PC-9 (cell line): ENCODE measurements around the gene PRDM2. TPM values are rescaled to one million over a fixed set of nuclear protein-coding genes. Genes with fewer than 3 reads are reported as not detected.

Experiments used
- BruUV-seq: library from RNA; stranded (reverse); fragments of 400-500 nt; replicated peaks from 2 replicates; lab custom pipeline; 2021; lab: Mats Ljungman, UMichigan
- CTCF ChIA-PET: fragments of 300-600 bp; sonication (Branson Sonifier 250); formaldehyde crosslinking; loops from one replicate; lab custom pipeline; 2022; ENCODE audit warnings: antibody characterized with exemption; lab: Charles Lee
- POLR2A ChIA-PET: fragments of 300-600 bp; sonication (Branson Sonifier 250); formaldehyde crosslinking; loops from one replicate; lab custom pipeline; 2022; ENCODE audit warnings: antibody characterized with exemption; ENCODE audit not compliant: unreplicated experiment; lab: Charles Lee
- DNase-seq, 2 experiments: peaks; one replicate each; pipeline versions ENCODE4 v3.0.0 to v3.0.0-alpha.2; 2015 to 2022; ENCODE audit warnings: mixed read lengths in 1 of 2
- H2AFZ ChIP-seq: fragments of 200-600 bp; sonication (generic); 2 replicates; pipeline ENCODE4 v1.8.1; 2017; ENCODE audit warnings: antibody characterized with exemption
- H3F3A ChIP-seq: fragments of 200-600 bp; sonication (generic); 2 replicates; pipeline ENCODE4 v1.8.1; 2017; ENCODE audit warnings: antibody characterized with exemption, mild to moderate bottlenecking, low read depth; ENCODE audit not compliant: insufficient read depth
- H3K27ac ChIP-seq: fragments of 200-600 bp; sonication (generic); 2 replicates; pipeline ENCODE4 v1.6.1; 2016; ENCODE audit warnings: mixed run types
- H3K27me3 ChIP-seq: fragments of 200-600 bp; sonication (generic); 2 replicates; pipeline ENCODE4 v1.6.1; 2016; ENCODE audit warnings: low read depth, mixed run types; ENCODE audit not compliant: insufficient read depth
- H3K36me3 ChIP-seq: fragments of 200-600 bp; sonication (generic); 2 replicates; pipeline ENCODE4 v1.6.1; 2016; ENCODE audit warnings: low read depth, mixed run types
- H3K4me1 ChIP-seq: fragments of 200-600 bp; sonication (generic); replicated peaks from 2 replicates; pipeline ENCODE4 v1.6.1; 2016; ENCODE audit warnings: mixed run types; ENCODE audit not compliant: insufficient read depth
- H3K4me2 ChIP-seq: fragments of 200-600 bp; sonication (generic); 2 replicates; pipeline ENCODE4 v1.6.1; 2017; ENCODE audit warnings: mixed run types
- H3K4me3 ChIP-seq: fragments of 200-600 bp; sonication (generic); 2 replicates; pipeline ENCODE4 v1.6.1; 2016; ENCODE audit warnings: mixed run types
- H3K79me2 ChIP-seq: fragments of 200-600 bp; sonication (generic); 2 replicates; pipeline ENCODE4 v1.6.1; 2017; ENCODE audit warnings: low read depth, mixed run types
- H3K9me2 ChIP-seq: fragments of 200-600 bp; sonication (generic); 2 replicates; pipeline ENCODE4 v1.8.1; 2017; ENCODE audit warnings: mild to moderate bottlenecking; ENCODE audit not compliant: insufficient read depth
- H3K9me3 ChIP-seq: fragments of 200-600 bp; sonication (generic); 2 replicates; pipeline ENCODE4 v1.8.1; 2016; ENCODE audit warnings: low read depth; ENCODE audit not compliant: insufficient read depth
- H4K20me1 ChIP-seq: fragments of 200-600 bp; sonication (generic); 2 replicates; pipeline ENCODE4 v1.8.1; 2017; ENCODE audit not compliant: insufficient read depth
- CTCF ChIP-seq: fragments of 200-600 bp; sonication (generic); conservative IDR thresholded peaks from 2 replicates; pipeline ENCODE4 v1.6.1; 2017; ENCODE audit warnings: mixed run types, antibody characterized with exemption, mild to moderate bottlenecking, moderate library complexity
- EZH2 ChIP-seq: fragments of 200-600 bp; sonication (generic); IDR thresholded peaks from 2 replicates; pipeline ENCODE4 v1.8.0; 2017; ENCODE audit warnings: antibody characterized with exemption, low read depth
- intact Hi-C: fragments of 100-400 bp; cut with micrococcal nuclease; formaldehyde crosslinking; loops from one replicate; pipeline ENCODE4 v1.10.0; 2022; ENCODE audit not compliant: unreplicated experiment
- total RNA-seq: library from RNA; stranded (reverse); gene quantifications from 2 replicates; pipeline ENCODE4 v1.2.3, GENCODE V29; 2021

PRDM2 gene
- total RNA-seq, 1 experiment from 2014 or later: 32.1 TPM

DNA sequence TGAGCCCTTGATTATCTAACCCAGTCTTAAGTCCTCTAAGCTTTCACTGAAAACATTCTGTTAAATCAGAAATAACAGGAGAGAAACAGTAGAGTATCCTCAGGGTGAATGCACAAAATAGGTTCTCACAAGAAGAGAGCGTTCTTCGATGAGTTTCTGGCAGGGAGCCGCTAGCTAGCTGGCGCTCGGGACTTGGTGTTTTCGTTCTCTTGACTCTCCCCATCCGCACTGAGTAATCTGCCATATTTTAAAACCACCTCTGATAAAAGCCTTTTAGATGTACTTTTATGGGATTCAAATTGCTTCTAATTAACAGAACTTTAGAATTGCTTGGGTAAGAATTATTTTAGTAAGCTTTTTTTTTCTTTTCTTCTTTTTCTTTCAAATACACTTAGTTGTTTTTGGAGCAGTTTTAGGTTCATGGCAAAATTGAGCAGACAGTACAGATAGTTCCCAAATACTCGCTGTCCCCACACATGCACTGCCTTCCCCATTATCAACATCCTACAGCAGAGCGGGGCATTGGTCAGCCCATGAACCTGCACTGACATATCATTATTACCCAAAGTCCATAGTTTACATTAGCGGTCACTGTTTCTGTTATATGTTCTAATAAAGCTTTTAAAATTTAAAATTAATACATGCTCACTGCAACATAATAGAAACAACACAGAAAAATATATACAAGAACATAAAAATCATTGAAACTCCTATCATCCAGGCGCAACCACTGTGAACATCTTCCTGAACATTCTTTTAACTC lies 35.4 kb downstream of the PRDM2 start:
- H3K4me1 ChIP-seq: no peaks in the 10 kb centered on the region
- no peak overlapping the region for H3K4me2 ChIP-seq
- ChIA-PET POLR2A (interaction anchor here (0.7 kb wide), 1 partner anchor 209 kb away, joined by 3 read pairs; no protein-coding TSS in a partner anchor), CTCF (no interaction called here)
- no peak for TF ChIP-seq CTCF
- no peak for TF ChIP-seq EZH2
- intact Hi-C loops: no loop called here
- H3K4me3 ChIP-seq: no peak overlapping the region
- peaks cover 3% of the 10 kb centered on the region; the same call in 1 of the 2 replicates for H3K27me3 ChIP-seq
- H4K20me1 ChIP-seq: no peaks in the 10 kb centered on the region
- H3K9me3 ChIP-seq: no peaks in the 10 kb centered on the region
- no peaks in the 10 kb centered on the region for H3K9me2 ChIP-seq
- H3K27ac ChIP-seq: no peak overlapping the region
- H3K79me2 ChIP-seq: no peaks in the 10 kb centered on the region
- no peaks in the 10 kb centered on the region for H3F3A ChIP-seq
- DNase-seq: no peak
- H3K36me3 ChIP-seq: no peaks in the 10 kb centered on the region
- no peak overlapping the region for H2AFZ ChIP-seq
- no TSS peak for BruUV-seq

- no peak overlapping the region for H3K27ac ChIP-seq
- H3K9me2 ChIP-seq: no peaks in the 10 kb centered on the region
- CTCF ChIA-PET: no interaction called here
- no peak overlapping the region for H3K4me2 ChIP-seq
- POLR2A ChIA-PET: no interaction called here
- TF ChIP-seq CTCF (no peak), EZH2 (no peak)
- no peak for DNase-seq
- H3K9me3 ChIP-seq: no peaks in the 10 kb centered on the region
- BruUV-seq: no TSS peak
- intact Hi-C loops: no loop called here
- no peaks in the 10 kb centered on the region for H3F3A ChIP-seq
- no peaks in the 10 kb centered on the region for H3K79me2 ChIP-seq
- H4K20me1 ChIP-seq: no peaks in the 10 kb centered on the region
- H3K27me3 ChIP-seq: peaks cover 10% of the 10 kb centered on the region; the same call in 1 of the 2 replicates
- no peaks in the 10 kb centered on the region for H3K4me1 ChIP-seq
- H2AFZ ChIP-seq: no peak overlapping the region
- H3K36me3 ChIP-seq: no peaks in the 10 kb centered on the region
- H3K4me3 ChIP-seq: no peak overlapping the region
Observed at GRCh38 chr1:13737398-13737797, 37.4 kb downstream of the PRDM2 start.

GRCh38 chr1:13746342-13746741 lies 46.4 kb downstream of the PRDM2 start:
- no peak for TF ChIP-seq EZH2
- no peak for TF ChIP-seq CTCF
- no peak overlapping the region for H3K27ac ChIP-seq
- no peaks in the 10 kb centered on the region; the same call in 1 of the 2 replicates for H4K20me1 ChIP-seq
- BruUV-seq: no TSS peak
- H3K36me3 ChIP-seq: no peaks in the 10 kb centered on the region
- H3K4me3 ChIP-seq: no peak overlapping the region
- intact Hi-C loops: loop anchor here (5.0 kb wide), 1 partner anchor 66 kb away; no protein-coding TSS in a partner anchor
- peaks cover 14% of the 10 kb centered on the region for H3K4me1 ChIP-seq
- no peaks in the 10 kb centered on the region for H3K9me2 ChIP-seq
- DNase-seq: no peak
- H3K9me3 ChIP-seq: no peaks in the 10 kb centered on the region
- H3F3A ChIP-seq: peaks cover 4% of the 10 kb centered on the region; the same call in 1 of the 2 replicates
- H3K4me2 ChIP-seq: no peak overlapping the region
- CTCF ChIA-PET: no interaction called here
- H3K27me3 ChIP-seq: no peaks in the 10 kb centered on the region
- H3K79me2 ChIP-seq: peaks cover 17% of the 10 kb centered on the region
- H2AFZ ChIP-seq: no peak overlapping the region
- POLR2A ChIA-PET: no interaction called here
